HEK293 (cell line): ENCODE data around the gene B3GALT2.
A peak's percentile ranks its signal among the peaks of the same experiment; 100 is the strongest.
"Not testable (repeated sequence)": the region's sequence is repeated elsewhere in the genome, so short reads cannot be mapped to it uniquely, and the experiment has no call there.

Source experiments
- CTCF ChIA-PET: fragments of 350-600 bp; formaldehyde crosslinking; extraction: SDS; loops from one replicate; lab custom pipeline; 2021; ENCODE audit warnings: antibody characterized with exemption; lab: Yijun Ruan, JAX
- POLR2A ChIA-PET: fragments of 300-600 bp; formaldehyde crosslinking; extraction: SDS; loops from one replicate; lab custom pipeline; 2020; ENCODE audit warnings: antibody characterized with exemption, inconsistent platforms; lab: Yijun Ruan, JAX
- H3K27ac ChIP-seq: fragments of 200-500 bp; sonication (Bioruptor generic); 2 replicates; pipeline ENCODE4 v1.5.1; 2014; ENCODE audit warnings: low read depth, low read length, control low read depth, inconsistent platforms; ENCODE audit errors: extremely low read depth
- H3K36me3 ChIP-seq, 2 experiments: fragments of 200-500 bp in 1 of 2; sonication (Bioruptor generic) in 1 of 2; 1 replicate in 1 of 2; 2 replicates in 1 of 2; pipeline ENCODE4 v1.5.1; 2014 to 2017; ENCODE audit warnings: inconsistent platforms in 2 of 2, low read length in 2 of 2; ENCODE audit not compliant: control insufficient read depth in 2 of 2, insufficient read depth in 1 of 2
- H3K4me1 ChIP-seq: fragments of 200-500 bp; sonication (Bioruptor generic); 2 replicates; pipeline ENCODE4 v1.5.1; 2014; ENCODE audit warnings: mild to moderate bottlenecking, low read length, inconsistent platforms; ENCODE audit not compliant: control insufficient read depth, insufficient read depth
- H3K4me3 ChIP-seq: 2 replicates; pipeline ENCODE4 v1.5.1; 2011; ENCODE audit warnings: low read depth, mild to moderate bottlenecking, control low read depth, low read length, moderate library complexity
- H3K9me3 ChIP-seq: fragments of 200-500 bp; sonication (Bioruptor generic); 2 replicates; pipeline ENCODE4 v1.5.1; 2014; ENCODE audit warnings: low read depth, low read length, inconsistent platforms; ENCODE audit not compliant: control insufficient read depth, insufficient read depth
- ATF2 ChIP-seq: fragments of 450-650 bp; formaldehyde crosslinking; IDR thresholded peaks from 2 replicates; pipeline ENCODE4 v1.5.1; 2016; ENCODE audit warnings: missing biosample characterization, missing genetic modification characterization, low read depth
- BCL6B ChIP-seq: fragments of 450-650 bp; formaldehyde crosslinking; IDR thresholded peaks from 2 replicates; pipeline ENCODE4 v1.5.1; 2017; ENCODE audit warnings: missing biosample characterization, missing genetic modification characterization
- PRDM10 ChIP-seq: fragments of 450-650 bp; formaldehyde crosslinking; IDR thresholded peaks from 2 replicates; pipeline ENCODE4 v1.5.1; 2016; ENCODE audit warnings: missing biosample characterization, missing genetic modification characterization
- PRDM6 ChIP-seq: fragments of 450-650 bp; formaldehyde crosslinking; IDR thresholded peaks from 2 replicates; pipeline ENCODE4 v1.5.1; 2017; ENCODE audit warnings: missing biosample characterization, missing genetic modification characterization
- ZBTB17 ChIP-seq: fragments of 450-650 bp; formaldehyde crosslinking; IDR thresholded peaks from 2 replicates; pipeline ENCODE4 v1.5.1; 2016; ENCODE audit warnings: missing biosample characterization, missing genetic modification characterization
- ZBTB6 ChIP-seq: fragments of 450-650 bp; formaldehyde crosslinking; IDR thresholded peaks from 2 replicates; pipeline ENCODE4 v1.5.1; 2017; ENCODE audit warnings: missing biosample characterization, missing genetic modification characterization
- ZNF2 ChIP-seq: fragments of 450-650 bp; formaldehyde crosslinking; IDR thresholded peaks from 2 replicates; pipeline ENCODE4 v1.5.1; 2016; ENCODE audit warnings: missing biosample characterization, missing genetic modification characterization
- ZNF292 ChIP-seq: fragments of 450-650 bp; formaldehyde crosslinking; IDR thresholded peaks from 2 replicates; pipeline ENCODE4 v1.5.1; 2016; ENCODE audit warnings: low read depth, missing biosample characterization, missing genetic modification characterization, borderline replicate concordance
- ZNF426 ChIP-seq: fragments of 450-650 bp; formaldehyde crosslinking; IDR thresholded peaks from 2 replicates; pipeline ENCODE4 v1.5.1; 2017; ENCODE audit warnings: missing biosample characterization, missing genetic modification characterization, mild to moderate bottlenecking, inconsistent platforms, moderate library complexity

Gene B3GALT2

GRCh38 chr1:193190096-193190744 lies 3.8 kb upstream of the B3GALT2 start (continued):
- TF ChIP-seq BCL6B = no peak

- Histone ChIP-seq H3K9me3 (no peaks in the 10 kb centered on the region), H3K4me1 (peaks cover 13% of the 10 kb centered on the region; the same call in 1 of the 2 replicates), H3K4me3 (no peak overlapping the region)
- POLR2A ChIA-PET = no interaction called here
- CTCF ChIA-PET = interaction anchor here (0.6 to 1.6 kb wide), 5 partner anchors 77 to 1334 kb away, joined by 3 to 4 read pairs (median 3); no protein-coding TSS in a partner anchor
- 0 out of 2 replicates have a peak, but pooled peaks have one; percentile 17 for TF ChIP-seq ATF2 (tag by site-specific recombination)
- TF ChIP-seq PRDM6 (tag by site-specific recombination) = peak; percentile 54
- no peak for TF ChIP-seq ZBTB6 (tag by site-specific recombination)
- TF ChIP-seq ZBTB17 (tag by site-specific recombination) = 0 out of 2 replicates have a peak, but pooled peaks have one; percentile 35
- TF ChIP-seq, all 188 proteins: peak for 3
- Histone ChIP-seq H3K36me3 (peaks cover 0 to 6% of the 10 kb centered on the region in 2 experiments; a peak in 1 of 3 replicates), H3K27ac (no peak overlapping the region)
Observed at GRCh38 chr1:193189442-193190095, 3.2 kb upstream of the B3GALT2 start.

- CTCF ChIA-PET = interaction anchor here (0.7 to 1.6 kb wide), 4 partner anchors 23 to 452 kb away, joined by 3 read pairs; no protein-coding TSS in a partner anchor
- H3K36me3 ChIP-seq, H3K4me3 ChIP-seq, H3K27ac ChIP-seq, POLR2A ChIA-PET, H3K9me3 ChIP-seq: not testable (repeated sequence)
- peaks cover 13% of the 10 kb centered on the region; the same call in 1 of the 2 replicates for H3K4me1 ChIP-seq
Observed at GRCh38 chr1:193188915-193189314, 2.5 kb upstream of the B3GALT2 start.

- ChIA-PET CTCF (interaction anchor here (0.7 kb wide), 1 partner anchor 435 kb away, joined by 3 read pairs; no protein-coding TSS in a partner anchor), POLR2A (interaction anchor here (1.0 kb wide), 1 partner anchor 13 kb away, joined by 3 read pairs; no protein-coding TSS in a partner anchor)
Observed at GRCh38 chr1:193187114-193187513, 701 bp upstream of the B3GALT2 start.

More at GRCh38 chr1:193187114-193187513, 701 bp upstream of the B3GALT2 start:
- TF ChIP-seq ZNF292 (tag by site-specific recombination) (no peak), ZNF426 (tag by site-specific recombination) (no peak), PRDM6 (tag by site-specific recombination) (peak; percentile 51), PRDM10 (tag by site-specific recombination) (0 out of 2 replicates have a peak, but pooled peaks have one; percentile 5), ZNF2 (tag by site-specific recombination) (no peak), ATF2 (tag by site-specific recombination) (peak; percentile 54)
- H3K4me1 ChIP-seq = peaks cover 13% of the 10 kb centered on the region; the same call in 1 of the 2 replicates
- peaks cover 0 to 2% of the 10 kb centered on the region in 2 experiments; a peak in 1 of 3 replicates for H3K36me3 ChIP-seq
- no peak overlapping the region for H3K27ac ChIP-seq
- no peaks in the 10 kb centered on the region for H3K9me3 ChIP-seq
- no peak overlapping the region for H3K4me3 ChIP-seq
